Sigmoid colon (tissue), 4 donors: Measurements from ENCODE around the gene NR3C2.

Experiments
- CTCF ChIP-seq, 4 experiments: fragments of 450-650 bp in 3 of 4; fragments of 200-600 bp in 1 of 4; IDR thresholded peaks; one replicate each; pipeline ENCODE4 v1.5.1; 2016 to 2019; ENCODE audit warnings: antibody characterized with exemption in 4 of 4, mild to moderate bottlenecking in 3 of 4, moderate library complexity in 2 of 4
- POLR2A ChIP-seq, 2 donors: fragments of 450-650 bp; IDR thresholded peaks; one replicate each; pipeline ENCODE4 v1.6.1; 2016; ENCODE audit warnings: antibody characterized with exemption in 2 of 2, mild to moderate bottlenecking in 2 of 2, moderate library complexity in 2 of 2
- POLR2AphosphoS5 ChIP-seq, 4 donors: sonication (generic); formaldehyde crosslinking; IDR thresholded peaks; one replicate each; pipeline ENCODE4 v1.6.1; 2017; ENCODE audit warnings: antibody characterized with exemption in 4 of 4

GRCh38 chr4:148330724-148331123 is 111.5 kb downstream of the NR3C2 start:
- TF ChIP-seq POLR2A (IDR thresholded peaks at IDR 0.05) (no peak), CTCF (IDR thresholded peaks at IDR 0.05) (no peak), POLR2AphosphoS5 (IDR thresholded peaks at IDR 0.05) (no peak)
